B cell (primary cell): ENCODE data around the gene OTOP2. TPM values are rescaled to one million over a fixed set of nuclear protein-coding genes. Genes with fewer than 3 reads are reported as not detected.
"Not testable (repeated sequence)": the region's sequence is repeated elsewhere in the genome, so short reads cannot be mapped to it uniquely, and the experiment has no call there.

Experiments
- ATAC-seq: fragments of 200-7000 bp; cut with Tn5 transposase; one replicate; pipeline ENCODE4 v1.10.0; 2021; ENCODE audit warnings: low read depth, mild to moderate bottlenecking, moderate number of reproducible peaks, moderate library complexity
- CTCF ChIA-PET: fragments of 350-600 bp; sonication (Branson Sonifier 250); formaldehyde crosslinking; loops from one replicate; lab custom pipeline; 2021; ENCODE audit warnings: antibody characterized with exemption, inconsistent platforms; lab: Charles Lee
- POLR2A ChIA-PET: fragments of 350-600 bp; sonication (Branson Sonifier 250); formaldehyde crosslinking; loops from one replicate; lab custom pipeline; 2021; ENCODE audit warnings: antibody characterized with exemption; lab: Charles Lee
- DNase-seq: peaks from one replicate; pipeline ENCODE4 v3.0.0; 2013
- H2AFZ ChIP-seq: 2 replicates; pipeline ENCODE4 v1.6.1; 2012; ENCODE audit warnings: mild to moderate bottlenecking, low read depth, low read length; ENCODE audit not compliant: insufficient read depth, poor library complexity, severe bottlenecking
- H3K27ac ChIP-seq, 2 donors: 1 replicate in 1 of 2; 2 replicates in 1 of 2; pipeline ENCODE4 v1.5.1; 2012 to 2013; ENCODE audit warnings: low read length in 2 of 2, mild to moderate bottlenecking in 2 of 2, moderate library complexity in 1 of 2
- H3K27me3 ChIP-seq, 4 experiments: fragments of 200-600 bp in 1 of 4; sonication (generic) in 1 of 4; replicated peaks in 1 of 4; 1 replicate in 2 of 4; 2 replicates in 2 of 4; pipeline versions ENCODE4 v1.6.1 to v1.7.0; 2013 to 2016; ENCODE audit warnings: low read length in 3 of 4, mild to moderate bottlenecking in 2 of 4, mixed read lengths in 1 of 4, moderate library complexity in 1 of 4; ENCODE audit not compliant: insufficient read depth in 4 of 4, control insufficient read depth in 3 of 4; ENCODE audit errors: control extremely low read depth in 1 of 4
- H3K36me3 ChIP-seq, 2 experiments: replicated peaks in 1 of 2; 1 replicate in 1 of 2; 2 replicates in 1 of 2; pipeline versions ENCODE4 v1.6.1 to v1.7.1; 2013; ENCODE audit warnings: low read length in 1 of 2; ENCODE audit not compliant: insufficient read depth in 2 of 2, control insufficient read depth in 1 of 2; ENCODE audit errors: control extremely low read depth in 1 of 2, extremely low read depth in 1 of 2
- H3K4me1 ChIP-seq, 2 donors: fragments of 200-600 bp in 1 of 2; sonication (generic) in 1 of 2; 1 replicate in 1 of 2; 2 replicates in 1 of 2; pipeline versions ENCODE4 v1.5.1 to v1.6.1; 2013 to 2017; ENCODE audit warnings: low read length in 2 of 2; ENCODE audit not compliant: control insufficient read depth in 2 of 2, insufficient read depth in 2 of 2
- H3K4me2 ChIP-seq: replicated peaks from 2 replicates; pipeline ENCODE3; 2012; ENCODE audit warnings: mild to moderate bottlenecking, low read depth, low read length; ENCODE audit not compliant: poor library complexity, severe bottlenecking
- H3K4me3 ChIP-seq, 5 experiments: fragments of 200-600 bp in 1 of 5; sonication (generic) in 1 of 5; 1 replicate in 3 of 5; 2 replicates in 2 of 5; pipeline versions ENCODE4 v1.5.1 to v1.7.0; 2011 to 2016; ENCODE audit warnings: low read length in 4 of 5, mild to moderate bottlenecking in 4 of 5, low read depth in 2 of 5, control low read depth in 1 of 5, moderate library complexity in 1 of 5; ENCODE audit not compliant: insufficient read depth in 1 of 5; ENCODE audit errors: control extremely low read depth in 1 of 5, extremely low read depth in 1 of 5
- H3K79me2 ChIP-seq: fragments of 200-600 bp; sonication (generic); one replicate; pipeline ENCODE4 v1.6.0; 2016; ENCODE audit warnings: low read length; ENCODE audit not compliant: control insufficient read depth, insufficient read depth
- H3K9ac ChIP-seq: fragments of 200-600 bp; sonication (generic); 2 replicates; pipeline ENCODE4 v1.6.1; 2017; ENCODE audit warnings: mild to moderate bottlenecking, low read length, moderate library complexity
- H3K9me3 ChIP-seq, 3 donors: one replicate each; pipeline versions ENCODE4 v1.6.1 to v1.7.1; 2013; ENCODE audit warnings: low read length in 2 of 3; ENCODE audit not compliant: control insufficient read depth in 2 of 3, insufficient read depth in 1 of 3; ENCODE audit errors: control extremely low read depth in 1 of 3
- H4K20me1 ChIP-seq: 2 replicates; pipeline ENCODE4 v1.6.0; 2012; ENCODE audit warnings: mild to moderate bottlenecking, low read length; ENCODE audit not compliant: insufficient read depth, control insufficient read depth, poor library complexity, severe bottlenecking
- H3K27ac Mint-ChIP-seq: one replicate; pipeline ENCODE4 v1.8.0; 2021; ENCODE audit warnings: mixed read lengths
- H3K27me3 Mint-ChIP-seq: one replicate; pipeline ENCODE4 v1.8.0; 2021; ENCODE audit warnings: mixed read lengths
- H3K4me1 Mint-ChIP-seq: one replicate; pipeline ENCODE4 v1.8.0; 2021; ENCODE audit warnings: mixed read lengths
- H3K4me3 Mint-ChIP-seq: one replicate; pipeline ENCODE4 v1.8.0; 2021; ENCODE audit warnings: mixed read lengths
- H3K9me3 Mint-ChIP-seq: one replicate; pipeline ENCODE4 v1.8.0; 2022; ENCODE audit warnings: mixed read lengths; ENCODE audit not compliant: insufficient read depth
- EZH2 ChIP-seq: IDR thresholded peaks from 2 replicates; pipeline ENCODE4 v1.6.1; 2012; ENCODE audit warnings: borderline replicate concordance, low read depth, mild to moderate bottlenecking, moderate library complexity, low read length; ENCODE audit not compliant: insufficient read depth, poor library complexity, severe bottlenecking
- WGBS: methylation state at CpG from one replicate; pipeline ENCODE4 v1.1.5; 2013; ENCODE audit warnings: missing lambda C conversion rate; ENCODE audit not compliant: insufficient coverage; 5-methylcytosine and 5-hydroxymethylcytosine counted together
- intact Hi-C: fragments of 100-400 bp; cut with micrococcal nuclease; formaldehyde crosslinking; loops from one replicate; pipeline ENCODE4 v1.10.0; 2022
- polyA plus RNA-seq: library from polyadenylated mRNA; depleted of rRNA; stranded (reverse); fragments of >200 nt; gene quantifications from 2 replicates; pipeline ENCODE4 v1.2.3, GENCODE V29; 2012
- total RNA-seq, 2 donors: library from RNA; stranded (reverse); fragments of 120-200 nt in 1 of 2; gene quantifications; 1 replicate in 1 of 2; 2 replicates in 1 of 2; pipeline versions ENCODE4 v1.2.3 to v1.2.4, GENCODE V29; 2013 to 2022
- TF ChIP-seq, protein P1 (sequence below): fragments of 200-600 bp; IDR thresholded peaks from one replicate; pipeline ENCODE4 v1.8.0; 2022; ENCODE audit warnings: antibody characterized with exemption, mild to moderate bottlenecking

OTOP2 gene
- total and polyA plus RNA-seq, 2 donors (not counting 1 experiment from before 2014, with no cell fraction given) = not detected

GRCh38 chr17:74907012-74907411 lies 17.1 kb upstream of the OTOP2 start:
- WGBS = 97% methylated on average over 34 of the region's 34 CpGs

GRCh38 chr17:74909097-74909496 lies 15.0 kb upstream of the OTOP2 start:
- DNase-seq, H3K27ac ChIP-seq, H2AFZ ChIP-seq, H3K4me1 ChIP-seq, ATAC-seq, H3K79me2 ChIP-seq, H4K20me1 ChIP-seq, POLR2A ChIA-PET, H3K36me3 ChIP-seq, H3K4me3 ChIP-seq, H3K4me2 ChIP-seq, H3K9me3 Mint-ChIP-seq, H3K27me3 ChIP-seq, H3K4me3 Mint-ChIP-seq, H3K4me1 Mint-ChIP-seq, intact Hi-C loops, H3K27ac Mint-ChIP-seq, CTCF ChIA-PET, H3K9me3 ChIP-seq, H3K9ac ChIP-seq: not testable (repeated sequence)
- H3K27me3 Mint-ChIP-seq = peaks cover 20% of the 10 kb centered on the region
- 86% methylated on average over 4 of the region's 4 CpGs for WGBS

More at GRCh38 chr17:74907012-74907411, 17.1 kb upstream of the OTOP2 start:
- H3K36me3 ChIP-seq = no peaks in the 10 kb centered on the region
- DNase-seq (no peak), ATAC-seq (no peak)
- H3K27ac Mint-ChIP-seq = no peak overlapping the region
- H4K20me1 ChIP-seq = no peaks in the 10 kb centered on the region
- no peak overlapping the region for H3K9ac ChIP-seq
- H3K4me3 ChIP-seq = no peak overlapping the region
- H3K4me1 ChIP-seq = no peaks in the 10 kb centered on the region
- no peaks in the 10 kb centered on the region for H3K9me3 ChIP-seq
- intact Hi-C loops = no loop called here
- no peaks in the 10 kb centered on the region for H3K79me2 ChIP-seq
- peaks cover 0 to 11% (median 2%) of the 10 kb centered on the region in 4 experiments for H3K27me3 ChIP-seq
- H3K27ac ChIP-seq = no peak overlapping the region
- H3K9me3 Mint-ChIP-seq = no peaks in the 10 kb centered on the region
- TF ChIP-seq EZH2 = no peak
- TF ChIP-seq, protein P1, sequence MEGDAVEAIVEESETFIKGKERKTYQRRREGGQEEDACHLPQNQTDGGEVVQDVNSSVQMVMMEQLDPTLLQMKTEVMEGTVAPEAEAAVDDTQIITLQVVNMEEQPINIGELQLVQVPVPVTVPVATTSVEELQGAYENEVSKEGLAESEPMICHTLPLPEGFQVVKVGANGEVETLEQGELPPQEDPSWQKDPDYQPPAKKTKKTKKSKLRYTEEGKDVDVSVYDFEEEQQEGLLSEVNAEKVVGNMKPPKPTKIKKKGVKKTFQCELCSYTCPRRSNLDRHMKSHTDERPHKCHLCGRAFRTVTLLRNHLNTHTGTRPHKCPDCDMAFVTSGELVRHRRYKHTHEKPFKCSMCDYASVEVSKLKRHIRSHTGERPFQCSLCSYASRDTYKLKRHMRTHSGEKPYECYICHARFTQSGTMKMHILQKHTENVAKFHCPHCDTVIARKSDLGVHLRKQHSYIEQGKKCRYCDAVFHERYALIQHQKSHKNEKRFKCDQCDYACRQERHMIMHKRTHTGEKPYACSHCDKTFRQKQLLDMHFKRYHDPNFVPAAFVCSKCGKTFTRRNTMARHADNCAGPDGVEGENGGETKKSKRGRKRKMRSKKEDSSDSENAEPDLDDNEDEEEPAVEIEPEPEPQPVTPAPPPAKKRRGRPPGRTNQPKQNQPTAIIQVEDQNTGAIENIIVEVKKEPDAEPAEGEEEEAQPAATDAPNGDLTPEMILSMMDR = no peak
- no peak overlapping the region for H3K4me2 ChIP-seq
- no peak overlapping the region for H3K4me3 Mint-ChIP-seq
- POLR2A ChIA-PET = no interaction called here
- H3K27me3 Mint-ChIP-seq = peaks cover 20% of the 10 kb centered on the region
- H3K4me1 Mint-ChIP-seq = no peaks in the 10 kb centered on the region
- CTCF ChIA-PET = no interaction called here
- no peak overlapping the region for H2AFZ ChIP-seq

GRCh38 chr17:74911423-74911822 lies 12.7 kb upstream of the OTOP2 start:
- H3K4me3 ChIP-seq, H3K9ac ChIP-seq, H3K4me1 ChIP-seq, H3K4me3 Mint-ChIP-seq, ATAC-seq, H3K36me3 ChIP-seq, H3K27ac ChIP-seq, H3K9me3 Mint-ChIP-seq, H4K20me1 ChIP-seq, POLR2A ChIA-PET, H3K79me2 ChIP-seq, H3K9me3 ChIP-seq, H2AFZ ChIP-seq, H3K4me1 Mint-ChIP-seq, H3K4me2 ChIP-seq, H3K27ac Mint-ChIP-seq, intact Hi-C loops, DNase-seq, H3K27me3 ChIP-seq: not testable (repeated sequence)
- H3K27me3 Mint-ChIP-seq = peaks cover 20% of the 10 kb centered on the region
- 82% methylated on average over 6 of the region's 8 CpGs for WGBS
- CTCF ChIA-PET = interaction anchor here (0.6 kb wide), 1 partner anchor 24 kb away, joined by 3 read pairs; no protein-coding TSS in a partner anchor
